MCF 10A (cell line): ENCODE results near the gene HRH2. TPM values are rescaled to one million over a fixed set of nuclear protein-coding genes. Genes with fewer than 3 reads are reported as not detected.

ENCODE experiments used
- BruUV-seq: library from RNA; stranded (reverse); fragments of 400-500 nt; replicated peaks from 2 replicates; lab custom pipeline; 2021; lab: Mats Ljungman, UMichigan
- CTCF ChIA-PET: fragments of 300-600 bp; sonication (Branson Sonifier 250); formaldehyde crosslinking; extraction: SDS; loops from one replicate; lab custom pipeline; 2021; ENCODE audit warnings: antibody characterized with exemption, inconsistent platforms; lab: Yijun Ruan, JAX
- POLR2A ChIA-PET: fragments of 300-600, 350-650 bp; sonication (Branson Sonifier 250); formaldehyde crosslinking; extraction: SDS; loops from one replicate; lab custom pipeline; 2020; ENCODE audit warnings: antibody characterized with exemption, inconsistent platforms; lab: Yijun Ruan, JAX
- DNase-seq: peaks from one replicate; pipeline ENCODE4 v3.0.0-alpha.2; 2018; ENCODE audit not compliant: unreplicated experiment
- H3K27ac Mint-ChIP-seq: one replicate; pipeline ENCODE4 v1.8.0; 2022; ENCODE audit warnings: mild to moderate bottlenecking, low read depth, mixed read lengths; ENCODE audit not compliant: unreplicated experiment
- H3K27me3 Mint-ChIP-seq: one replicate; pipeline ENCODE4 v1.8.0; 2022; ENCODE audit warnings: mixed read lengths; ENCODE audit not compliant: insufficient read depth, unreplicated experiment
- H3K36me3 Mint-ChIP-seq: one replicate; pipeline ENCODE4 v1.8.0; 2022; ENCODE audit warnings: mild to moderate bottlenecking, moderate library complexity, mixed read lengths; ENCODE audit not compliant: insufficient read depth, unreplicated experiment
- H3K4me1 Mint-ChIP-seq: one replicate; pipeline ENCODE4 v1.8.0; 2022; ENCODE audit warnings: mixed read lengths; ENCODE audit not compliant: insufficient read depth, unreplicated experiment
- H3K4me3 Mint-ChIP-seq: one replicate; pipeline ENCODE4 v1.8.0; 2022; ENCODE audit warnings: mild to moderate bottlenecking, moderate library complexity, mixed read lengths; ENCODE audit not compliant: unreplicated experiment
- H3K9me3 Mint-ChIP-seq: one replicate; pipeline ENCODE4 v1.8.0; 2022; ENCODE audit warnings: mixed read lengths; ENCODE audit not compliant: unreplicated experiment
- intact Hi-C: fragments of 100-400 bp; cut with micrococcal nuclease; formaldehyde crosslinking; loops from 2 replicates; pipeline ENCODE4 v1.14.1; 2022
- total RNA-seq: library from RNA; stranded (reverse); gene quantifications from 2 replicates; pipeline ENCODE4 v1.2.3, GENCODE V29; 2022
- TF ChIP-seq, protein P1 (sequence below): fragments of 200-600 bp; IDR thresholded peaks from one replicate; pipeline ENCODE4 v1.8.0; 2022; ENCODE audit warnings: antibody characterized with exemption, mild to moderate bottlenecking; ENCODE audit not compliant: unreplicated experiment

The HRH2 gene
- total RNA-seq, 1 experiment from 2014 or later, result not detected

DNA sequence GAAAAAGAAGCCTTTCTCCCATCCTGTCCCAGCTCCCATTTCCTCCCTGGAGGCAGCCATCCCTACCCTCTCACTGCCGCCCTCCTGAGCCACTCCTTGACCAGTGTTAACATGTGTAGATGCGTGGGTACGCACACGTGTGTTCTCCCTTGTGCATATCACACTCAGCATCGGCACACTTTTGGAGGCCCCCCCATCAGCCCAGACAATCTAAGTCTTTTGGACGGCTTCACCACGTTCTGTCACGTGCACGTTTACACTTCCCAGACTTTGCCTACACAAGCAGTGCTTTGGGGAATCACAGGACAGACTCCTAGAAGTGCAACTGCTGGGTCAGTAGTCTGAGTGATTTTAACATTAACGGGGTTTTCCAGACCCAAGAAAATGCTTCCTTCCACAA lies 18.0 kb downstream of the HRH2 start:
- H3K27me3 Mint-ChIP-seq, result peaks cover 80% of the 10 kb centered on the region
- intact Hi-C loops, result no loop called here
- peaks cover 5% of the 10 kb centered on the region for H3K36me3 Mint-ChIP-seq
- TF ChIP-seq, protein P1, sequence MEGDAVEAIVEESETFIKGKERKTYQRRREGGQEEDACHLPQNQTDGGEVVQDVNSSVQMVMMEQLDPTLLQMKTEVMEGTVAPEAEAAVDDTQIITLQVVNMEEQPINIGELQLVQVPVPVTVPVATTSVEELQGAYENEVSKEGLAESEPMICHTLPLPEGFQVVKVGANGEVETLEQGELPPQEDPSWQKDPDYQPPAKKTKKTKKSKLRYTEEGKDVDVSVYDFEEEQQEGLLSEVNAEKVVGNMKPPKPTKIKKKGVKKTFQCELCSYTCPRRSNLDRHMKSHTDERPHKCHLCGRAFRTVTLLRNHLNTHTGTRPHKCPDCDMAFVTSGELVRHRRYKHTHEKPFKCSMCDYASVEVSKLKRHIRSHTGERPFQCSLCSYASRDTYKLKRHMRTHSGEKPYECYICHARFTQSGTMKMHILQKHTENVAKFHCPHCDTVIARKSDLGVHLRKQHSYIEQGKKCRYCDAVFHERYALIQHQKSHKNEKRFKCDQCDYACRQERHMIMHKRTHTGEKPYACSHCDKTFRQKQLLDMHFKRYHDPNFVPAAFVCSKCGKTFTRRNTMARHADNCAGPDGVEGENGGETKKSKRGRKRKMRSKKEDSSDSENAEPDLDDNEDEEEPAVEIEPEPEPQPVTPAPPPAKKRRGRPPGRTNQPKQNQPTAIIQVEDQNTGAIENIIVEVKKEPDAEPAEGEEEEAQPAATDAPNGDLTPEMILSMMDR, result no peak
- H3K27ac Mint-ChIP-seq, result no peak overlapping the region
- BruUV-seq, result no TSS peak
- no peak overlapping the region for H3K4me3 Mint-ChIP-seq
- H3K9me3 Mint-ChIP-seq, result no peaks in the 10 kb centered on the region
- ChIA-PET CTCF (no interaction called here), POLR2A (no interaction called here)
- H3K4me1 Mint-ChIP-seq, result no peaks in the 10 kb centered on the region
- no peak for DNase-seq

DNA sequence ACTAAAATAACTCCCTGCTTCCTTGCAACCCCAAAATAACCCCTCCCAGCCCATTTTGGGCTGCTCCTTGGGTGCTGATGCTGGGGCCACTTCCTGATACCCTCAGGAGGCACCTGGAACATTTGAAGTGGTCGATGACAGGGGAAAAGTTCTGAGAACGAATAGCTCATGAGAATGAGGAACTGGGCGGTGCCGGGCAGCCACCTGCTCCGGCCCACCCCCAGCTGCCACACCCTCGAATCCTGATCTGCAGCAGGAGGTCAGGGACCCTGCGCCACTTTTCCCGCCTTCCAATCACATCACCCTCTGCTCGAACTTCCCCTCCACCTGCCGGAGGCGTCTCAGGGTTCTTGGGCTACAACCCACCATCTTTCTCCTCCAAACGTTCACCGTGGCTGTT lies 19.7 kb downstream of the HRH2 start:
- DNase-seq, result no peak
- CTCF ChIA-PET, result interaction anchor here (0.6 to 0.7 kb wide), 2 partner anchors 9 to 1577 kb away, joined by 3 read pairs; no protein-coding TSS in a partner anchor
- Mint-ChIP-seq H3K36me3 (peaks cover 5% of the 10 kb centered on the region), H3K4me1 (no peaks in the 10 kb centered on the region), H3K27ac (no peak overlapping the region), H3K4me3 (no peak overlapping the region), H3K9me3 (no peaks in the 10 kb centered on the region), H3K27me3 (peaks cover 85% of the 10 kb centered on the region)
- POLR2A ChIA-PET, result no interaction called here
- BruUV-seq, result no TSS peak
- intact Hi-C loops, result no loop called here
- TF ChIP-seq, protein P1, result no peak

DNA sequence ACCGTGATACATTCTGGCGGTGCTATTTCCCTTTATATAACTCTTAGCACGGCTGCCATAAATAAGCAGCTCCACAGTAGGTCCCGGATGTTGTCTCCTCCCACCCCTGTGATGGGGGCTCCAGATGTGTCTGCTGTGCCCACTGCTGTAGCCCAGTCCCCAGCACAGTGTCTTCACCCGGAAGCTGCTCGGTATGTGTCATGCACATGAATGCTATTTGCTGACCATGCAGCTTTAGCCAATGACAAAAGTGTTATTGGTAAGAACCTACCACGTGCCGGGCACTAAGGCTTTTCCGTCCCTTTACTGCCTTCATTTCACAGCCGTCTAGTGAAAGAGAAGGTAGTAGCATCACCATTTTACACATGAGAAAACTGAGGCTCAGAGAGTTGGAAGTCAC lies 20.2 kb downstream of the HRH2 start:
- no peak overlapping the region for H3K27ac Mint-ChIP-seq
- H3K4me1 Mint-ChIP-seq, result no peaks in the 10 kb centered on the region
- no peaks in the 10 kb centered on the region for H3K9me3 Mint-ChIP-seq
- POLR2A ChIA-PET, result no interaction called here
- BruUV-seq, result no TSS peak
- TF ChIP-seq, protein P1, result no peak
- peaks cover 85% of the 10 kb centered on the region for H3K27me3 Mint-ChIP-seq
- intact Hi-C loops, result no loop called here
- DNase-seq, result no peak
- CTCF ChIA-PET, result interaction anchor here (0.6 to 1.5 kb wide), 3 partner anchors 9 to 1578 kb away, joined by 3 read pairs; no protein-coding TSS in a partner anchor
- H3K36me3 Mint-ChIP-seq, result peaks cover 5% of the 10 kb centered on the region
- H3K4me3 Mint-ChIP-seq, result no peak overlapping the region

DNA sequence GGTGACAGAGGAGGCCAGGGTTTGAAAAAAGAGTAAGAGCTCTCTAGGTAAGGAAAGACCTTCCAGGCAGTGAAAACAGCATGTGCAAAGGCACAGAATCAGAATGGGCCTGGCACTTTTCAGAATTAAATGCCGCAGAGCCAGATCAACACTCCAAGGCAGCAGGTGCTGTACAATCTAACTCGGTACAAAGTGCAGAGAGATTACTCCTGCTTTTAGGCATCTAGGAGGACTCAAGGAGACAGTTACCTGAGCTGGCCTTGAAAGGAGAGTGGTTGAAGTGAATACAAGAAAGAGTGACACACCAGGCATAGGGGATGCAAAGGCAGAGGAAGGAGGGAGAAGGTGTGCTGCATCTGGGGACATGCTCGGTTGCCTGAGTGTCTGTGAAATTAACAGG lies 21.5 kb downstream of the HRH2 start:
- no TSS peak for BruUV-seq
- POLR2A ChIA-PET, result interaction anchor here (0.5 to 0.6 kb wide), 2 partner anchors 68 to 138 kb away, joined by 3 read pairs; no protein-coding TSS in a partner anchor
- peaks cover 5% of the 10 kb centered on the region for H3K36me3 Mint-ChIP-seq
- intact Hi-C loops, result no loop called here
- TF ChIP-seq, protein P1, result no peak
- no peak for DNase-seq
- no peaks in the 10 kb centered on the region for H3K4me1 Mint-ChIP-seq
- peaks cover 92% of the 10 kb centered on the region for H3K27me3 Mint-ChIP-seq
- CTCF ChIA-PET, result interaction anchor here (0.5 to 1.5 kb wide), 3 partner anchors 9 to 145 kb away, joined by 3 to 4 read pairs (median 4); no protein-coding TSS in a partner anchor
- no peak overlapping the region for H3K27ac Mint-ChIP-seq
- H3K4me3 Mint-ChIP-seq, result no peak overlapping the region
- H3K9me3 Mint-ChIP-seq, result no peaks in the 10 kb centered on the region
